H9 (cell line): ENCODE results near the gene MCM3AP. TPM values are rescaled to one million over a fixed set of nuclear protein-coding genes. Genes with fewer than 3 reads are reported as not detected.

ENCODE experiments used
- DNase-seq: peaks from one replicate; pipeline ENCODE4 v3.0.0-alpha.2; 2017
- H2AFZ ChIP-seq: one replicate; pipeline ENCODE4 v1.6.1; 2013; ENCODE audit warnings: mild to moderate bottlenecking, low read length, control low read depth, moderate library complexity
- H2AK5ac ChIP-seq: 2 replicates; pipeline ENCODE4 v1.6.1; 2013; ENCODE audit warnings: low read length, control low read depth, mixed read lengths; ENCODE audit not compliant: insufficient read length
- H2BK120ac ChIP-seq: one replicate; pipeline ENCODE4 v1.6.1; 2013; ENCODE audit warnings: low read depth, mild to moderate bottlenecking, low read length, control low read depth, inconsistent platforms; ENCODE audit not compliant: poor library complexity, severe bottlenecking
- H2BK12ac ChIP-seq: 2 replicates; pipeline ENCODE4 v1.6.1; 2013; ENCODE audit warnings: low read length, control low read depth, mixed read lengths, low read depth; ENCODE audit not compliant: insufficient read length
- H2BK15ac ChIP-seq: 2 replicates; pipeline ENCODE4 v1.6.1; 2013; ENCODE audit warnings: low read depth, low read length, control low read depth
- H2BK20ac ChIP-seq: one replicate; pipeline ENCODE4 v1.6.1; 2013; ENCODE audit warnings: low read depth, mild to moderate bottlenecking, low read length, control low read depth, inconsistent platforms; ENCODE audit not compliant: poor library complexity, severe bottlenecking
- H2BK5ac ChIP-seq: 2 replicates; pipeline ENCODE4 v1.6.1; 2013; ENCODE audit warnings: low read length, control low read depth, mixed read lengths; ENCODE audit not compliant: insufficient read length
- H3K14ac ChIP-seq: 2 replicates; pipeline ENCODE4 v1.6.1; 2013; ENCODE audit warnings: low read length, control low read depth; ENCODE audit not compliant: insufficient read depth
- H3K18ac ChIP-seq: 2 replicates; pipeline ENCODE4 v1.6.1; 2013; ENCODE audit warnings: low read depth, mild to moderate bottlenecking, mixed read lengths, low read length, control low read depth; ENCODE audit not compliant: insufficient read length
- H3K23ac ChIP-seq: 2 replicates; pipeline ENCODE4 v1.6.1; 2013; ENCODE audit warnings: low read length, control low read depth, mixed read lengths, low read depth; ENCODE audit not compliant: insufficient read length
- H3K23me2 ChIP-seq: 2 replicates; pipeline ENCODE4 v1.6.1; 2013; ENCODE audit warnings: low read depth, mild to moderate bottlenecking, mixed read lengths, low read length, control low read depth; ENCODE audit not compliant: insufficient read length, poor library complexity, severe bottlenecking
- H3K27ac ChIP-seq: 2 replicates; pipeline ENCODE4 v1.5.1; 2013; ENCODE audit warnings: low read length, control low read depth, mixed read lengths, low read depth; ENCODE audit not compliant: insufficient read length
- H3K27me3 ChIP-seq: 2 replicates; pipeline ENCODE4 v1.6.1; 2013; ENCODE audit warnings: low read length, control low read depth, inconsistent platforms; ENCODE audit not compliant: insufficient read depth
- H3K4ac ChIP-seq: 2 replicates; pipeline ENCODE4 v1.6.1; 2013; ENCODE audit warnings: low read depth, mild to moderate bottlenecking, control low read depth, inconsistent platforms, low read length, moderate library complexity
- H3K4me1 ChIP-seq: 2 replicates; pipeline ENCODE4 v1.6.1; 2013; ENCODE audit warnings: low read length, control low read depth, inconsistent platforms; ENCODE audit not compliant: insufficient read depth
- H3K4me2 ChIP-seq: 2 replicates; pipeline ENCODE4 v1.6.1; 2013; ENCODE audit warnings: low read length, control low read depth, mixed read lengths; ENCODE audit not compliant: insufficient read length, insufficient read depth
- H3K56ac ChIP-seq: 2 replicates; pipeline ENCODE4 v1.6.1; 2013; ENCODE audit warnings: low read depth, mild to moderate bottlenecking, mixed read lengths, low read length, control low read depth; ENCODE audit not compliant: insufficient read length
- H3K79me1 ChIP-seq: 2 replicates; pipeline ENCODE4 v1.6.1; 2013; ENCODE audit warnings: low read depth, mild to moderate bottlenecking, moderate library complexity, low read length, control low read depth, inconsistent platforms; ENCODE audit not compliant: insufficient read depth, poor library complexity, severe bottlenecking
- H3K79me2 ChIP-seq: 2 replicates; pipeline ENCODE4 v1.6.1; 2013; ENCODE audit warnings: low read length, control low read depth, inconsistent platforms; ENCODE audit not compliant: insufficient read depth
- H3K9ac ChIP-seq: 2 replicates; pipeline ENCODE4 v1.6.1; 2013; ENCODE audit warnings: low read length, control low read depth, mixed read lengths; ENCODE audit not compliant: insufficient read length; ENCODE audit errors: extremely low read depth
- H3K9me3 ChIP-seq: one replicate; pipeline ENCODE4 v1.6.1; 2013; ENCODE audit warnings: low read depth, low read length, inconsistent platforms; ENCODE audit not compliant: control insufficient read depth
- H3T11ph ChIP-seq: one replicate; pipeline ENCODE4 v1.6.1; 2013; ENCODE audit warnings: mild to moderate bottlenecking, low read length, control low read depth, inconsistent platforms
- H4K20me1 ChIP-seq: one replicate; pipeline ENCODE4 v1.6.1; 2013; ENCODE audit not compliant: control insufficient read depth, insufficient read length, insufficient read depth
- H4K5ac ChIP-seq: 2 replicates; pipeline ENCODE4 v1.6.1; 2013; ENCODE audit warnings: low read depth, mild to moderate bottlenecking, mixed read lengths, low read length, control low read depth; ENCODE audit not compliant: insufficient read length
- H4K8ac ChIP-seq: replicated peaks from 2 replicates; pipeline ENCODE4 v1.6.1; 2013; ENCODE audit warnings: low read length, control low read depth, mixed read lengths, low read depth; ENCODE audit not compliant: insufficient read length
- H4K91ac ChIP-seq: 2 replicates; pipeline ENCODE4 v1.6.1; 2013; ENCODE audit warnings: low read depth, mild to moderate bottlenecking, moderate library complexity, mixed read lengths, low read length, control low read depth; ENCODE audit not compliant: insufficient read length
- H3K27ac Mint-ChIP-seq, 3 experiments: 2 replicates in 2 of 3; 3 replicates in 1 of 3; pipeline ENCODE4 v1.8.0; 2020 to 2021; ENCODE audit warnings: mixed read lengths in 3 of 3, mild to moderate bottlenecking in 1 of 3, moderate library complexity in 1 of 3
- H3K27me3 Mint-ChIP-seq: 2 replicates; pipeline ENCODE4 v1.8.0; 2021; ENCODE audit warnings: low read depth, mild to moderate bottlenecking, moderate library complexity, mixed read lengths
- H3K36me3 Mint-ChIP-seq, 3 experiments: 2 replicates in 2 of 3; 3 replicates in 1 of 3; pipeline ENCODE4 v1.8.0; 2020 to 2021; ENCODE audit warnings: low read depth in 3 of 3, mixed read lengths in 3 of 3; ENCODE audit not compliant: insufficient read depth in 1 of 3
- H3K4me1 Mint-ChIP-seq, 2 experiments: 2 replicates each; pipeline ENCODE4 v1.8.0; 2020; ENCODE audit warnings: mixed read lengths in 2 of 2
- H3K4me3 Mint-ChIP-seq, 2 experiments: 2 replicates in 1 of 2; 3 replicates in 1 of 2; pipeline ENCODE4 v1.8.0; 2020 to 2021; ENCODE audit warnings: mild to moderate bottlenecking in 2 of 2, mixed read lengths in 2 of 2, moderate library complexity in 1 of 2
- H3K9me3 Mint-ChIP-seq, 2 experiments: 2 replicates in 1 of 2; 3 replicates in 1 of 2; pipeline ENCODE4 v1.8.0; 2020; ENCODE audit warnings: mild to moderate bottlenecking in 2 of 2, mixed read lengths in 2 of 2, moderate library complexity in 1 of 2
- WGBS: extraction: QIAGEN DNeasy Blood & Tissue Kit; methylation state at CpG from one replicate; pipeline ENCODE4 v1.1.7; 2013; ENCODE audit warnings: missing lambda C conversion rate, low lambda C conversion rate, mixed read lengths; ENCODE audit not compliant: insufficient read length; ENCODE audit errors: extremely low coverage; 5-methylcytosine and 5-hydroxymethylcytosine counted together
- total RNA-seq: library from RNA; stranded (reverse); gene quantifications from 2 replicates; pipeline ENCODE4 v1.2.1, GENCODE V29; 2021
- TF ChIP-seq, protein P1 (sequence below): fragments of 200-600 bp; sonication (generic); conservative IDR thresholded peaks from 3 replicates; pipeline ENCODE4 v1.8.0; 2021; ENCODE audit warnings: antibody characterized with exemption, mild to moderate bottlenecking

MCM3AP gene
- total RNA-seq, 1 experiment from 2014 or later = 124 TPM

- peaks cover 14% of the 10 kb centered on the region for H3K79me1 ChIP-seq
- H3K18ac ChIP-seq = no peak within 1 kb of the TSS
- no peak within 1 kb of the TSS for H2BK12ac ChIP-seq
- H3K4me1 ChIP-seq = peaks cover 6% of the 10 kb centered on the region; the same call in 1 of the 2 replicates
- no peak within 1 kb of the TSS for H2BK5ac ChIP-seq
- WGBS = no CpG with 5 or more reads among the region's 105 CpGs
- no peak within 1 kb of the TSS for H3K4ac ChIP-seq
- no peak within 1 kb of the TSS for H2BK20ac ChIP-seq
- DNase-seq = peak; percentile 94
- H2AK5ac ChIP-seq = no peak within 1 kb of the TSS
- Mint-ChIP-seq H3K27ac (peak within 1 kb of the TSS; percentile 86 to 96 (median 95)), H3K4me1 (peaks cover 41 to 49% of the 10 kb centered on the region in 2 experiments), H3K27me3 (no peaks in the 10 kb centered on the region; the same call in 1 of the 2 replicates), H3K9me3 (no peaks in the 10 kb centered on the region; a peak in 1 of 5 replicates), H3K36me3 (peaks cover 23 to 39% (median 36%) of the 10 kb centered on the region in 3 experiments), H3K4me3 (peak within 1 kb of the TSS; percentile 86 to 92)
- no peak within 1 kb of the TSS for H3K56ac ChIP-seq
- peak within 1 kb of the TSS; percentile 66 for H3K4me2 ChIP-seq
- no peaks in the 10 kb centered on the region for H3K27me3 ChIP-seq
- peaks cover 5% of the 10 kb centered on the region for H3K23me2 ChIP-seq
- H4K20me1 ChIP-seq = no peaks in the 10 kb centered on the region
- H4K91ac ChIP-seq = no peak within 1 kb of the TSS
- H2BK15ac ChIP-seq = no peak within 1 kb of the TSS
- no peak within 1 kb of the TSS for H3T11ph ChIP-seq
- H3K27ac ChIP-seq = peak within 1 kb of the TSS; percentile 75
- H3K9ac ChIP-seq = peak within 1 kb of the TSS; percentile 84
- H4K8ac ChIP-seq = no peak within 1 kb of the TSS
- H2BK120ac ChIP-seq = no peak within 1 kb of the TSS
- no peak within 1 kb of the TSS for H2AFZ ChIP-seq
- H3K23ac ChIP-seq = no peak within 1 kb of the TSS
- no peak within 1 kb of the TSS for H4K5ac ChIP-seq
- H3K14ac ChIP-seq = no peak within 1 kb of the TSS; the same call in 1 of the 2 replicates
- peaks cover 22% of the 10 kb centered on the region; the same call in 1 of the 2 replicates for H3K79me2 ChIP-seq
- no peaks in the 10 kb centered on the region for H3K9me3 ChIP-seq
- TF ChIP-seq, protein P1, sequence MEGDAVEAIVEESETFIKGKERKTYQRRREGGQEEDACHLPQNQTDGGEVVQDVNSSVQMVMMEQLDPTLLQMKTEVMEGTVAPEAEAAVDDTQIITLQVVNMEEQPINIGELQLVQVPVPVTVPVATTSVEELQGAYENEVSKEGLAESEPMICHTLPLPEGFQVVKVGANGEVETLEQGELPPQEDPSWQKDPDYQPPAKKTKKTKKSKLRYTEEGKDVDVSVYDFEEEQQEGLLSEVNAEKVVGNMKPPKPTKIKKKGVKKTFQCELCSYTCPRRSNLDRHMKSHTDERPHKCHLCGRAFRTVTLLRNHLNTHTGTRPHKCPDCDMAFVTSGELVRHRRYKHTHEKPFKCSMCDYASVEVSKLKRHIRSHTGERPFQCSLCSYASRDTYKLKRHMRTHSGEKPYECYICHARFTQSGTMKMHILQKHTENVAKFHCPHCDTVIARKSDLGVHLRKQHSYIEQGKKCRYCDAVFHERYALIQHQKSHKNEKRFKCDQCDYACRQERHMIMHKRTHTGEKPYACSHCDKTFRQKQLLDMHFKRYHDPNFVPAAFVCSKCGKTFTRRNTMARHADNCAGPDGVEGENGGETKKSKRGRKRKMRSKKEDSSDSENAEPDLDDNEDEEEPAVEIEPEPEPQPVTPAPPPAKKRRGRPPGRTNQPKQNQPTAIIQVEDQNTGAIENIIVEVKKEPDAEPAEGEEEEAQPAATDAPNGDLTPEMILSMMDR = peak; percentile 50; the same call in 2 of the 3 replicates
Measured at GRCh38 chr21:46285761-46286647, 593 bp upstream of the MCM3AP start, which contains the start of gene YBEY. Gene YBEY (plus strand): TSS chr21:46286342. CDS start chr21:46286914, 572 bp downstream.
